HG03439 (cell line): ENCODE data around the gene MSMO1.
"Not testable (repeated sequence)": the region's sequence is repeated elsewhere in the genome, so short reads cannot be mapped to it uniquely, and the experiment has no call there.

Source experiments
- ATAC-seq: cut with Tn5 transposase; IDR thresholded peaks from one replicate; pipeline ENCODE4 v1.9.1; 2021; ENCODE audit warnings: mild to moderate bottlenecking, moderate library complexity; ENCODE audit not compliant: unreplicated experiment

MSMO1 gene

DNA sequence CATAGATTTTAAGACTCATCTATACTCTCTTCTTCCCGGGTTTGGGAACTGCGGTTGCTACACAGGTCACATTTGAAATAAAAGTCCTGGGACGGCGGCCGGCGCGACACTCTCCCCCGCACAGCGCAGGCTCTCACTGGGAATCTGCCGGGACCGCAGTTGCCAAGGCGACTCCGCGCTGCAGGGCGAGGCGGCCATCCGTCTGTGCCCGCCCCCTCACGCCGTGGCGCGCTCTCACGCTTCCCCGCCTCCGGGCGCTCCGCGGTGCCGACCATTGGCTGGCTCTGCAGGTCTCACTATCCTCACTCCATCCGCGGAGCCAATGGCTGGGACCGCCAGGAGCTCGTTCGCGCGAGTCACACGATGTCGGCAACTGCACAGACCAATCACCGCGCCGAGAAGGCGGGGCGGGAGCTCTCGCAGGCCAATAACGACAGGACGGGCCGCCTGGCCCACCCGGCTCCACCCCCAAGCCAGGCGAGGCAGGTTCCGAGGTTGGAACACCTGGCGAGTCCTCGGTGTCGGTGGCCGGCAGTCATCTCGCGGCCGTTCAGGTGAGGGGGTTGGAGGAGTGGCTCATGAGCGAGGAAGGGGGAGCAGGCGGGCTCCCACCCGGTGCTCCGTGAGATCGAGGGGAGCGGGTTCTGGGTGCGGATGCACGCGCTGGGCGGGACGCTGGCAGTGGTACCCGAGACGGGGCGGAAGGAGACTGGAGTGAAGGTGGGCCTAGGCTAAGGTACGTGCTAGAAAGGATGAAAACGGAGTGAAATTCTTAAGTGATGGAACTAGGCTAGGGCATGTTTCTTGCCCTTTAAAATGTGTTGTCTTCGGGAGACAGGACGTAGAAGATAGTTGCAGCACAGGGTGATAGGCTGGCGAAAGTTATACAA, at the start of gene MSMO1:
TSS of gene MSMO1 (plus strand) at position 459 of the 890 bp plus-strand sequence. CDS start 5,702 bp downstream, outside the sequence.
- ATAC-seq, result peak; percentile 99

- not testable (repeated sequence) for ATAC-seq
Measured at GRCh38 chr4:165279531-165279930, 47.9 kb upstream of the MSMO1 start.

- ATAC-seq, result not testable (repeated sequence)
Measured at GRCh38 chr4:165284697-165285096, 42.8 kb upstream of the MSMO1 start.

GRCh38 chr4:165286619-165287340, 40.7 kb upstream of the MSMO1 start:
- peak; percentile 59 for ATAC-seq

- ATAC-seq, result no peak
Measured at GRCh38 chr4:165288226-165288625, 39.2 kb upstream of the MSMO1 start.

DNA sequence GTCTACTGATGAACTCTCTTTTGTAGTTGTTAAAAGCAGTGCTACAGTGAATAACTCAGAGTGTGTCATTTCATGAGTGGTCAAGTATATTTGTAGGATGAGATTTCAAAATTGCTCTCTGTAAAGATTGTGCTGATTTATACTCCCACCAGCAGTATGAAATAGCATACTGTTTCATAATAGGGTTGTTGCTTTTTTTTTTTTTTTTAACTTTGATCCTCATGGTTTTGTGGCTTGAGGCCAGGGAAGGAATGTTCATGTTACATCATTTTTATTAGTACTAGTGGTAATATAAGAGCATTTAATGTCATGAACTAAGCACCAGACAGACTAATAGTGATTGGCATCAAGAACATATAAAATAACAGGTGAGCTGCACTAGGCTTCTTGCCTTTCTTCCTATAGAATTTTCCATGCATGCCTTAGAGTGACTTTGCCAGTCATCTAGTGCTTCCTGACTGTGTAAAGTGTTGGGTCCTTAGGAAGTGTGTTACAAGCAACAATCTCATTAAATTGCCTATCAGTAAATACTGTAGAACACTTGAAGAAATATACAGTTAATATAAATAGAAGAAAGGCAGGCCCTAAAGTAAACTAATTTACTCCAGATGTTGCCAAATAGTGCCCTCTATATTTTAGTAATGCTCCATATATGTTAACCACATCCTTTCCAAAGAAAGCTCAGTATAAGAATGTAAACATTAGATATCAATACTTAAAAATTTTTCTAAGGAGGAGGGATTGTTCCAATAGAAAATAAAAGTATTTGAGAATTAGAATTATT, 38.6 kb upstream of the MSMO1 start:
- ATAC-seq, result no peak

- no peak for ATAC-seq
Measured at GRCh38 chr4:165289423-165289785, 38.1 kb upstream of the MSMO1 start.

DNA sequence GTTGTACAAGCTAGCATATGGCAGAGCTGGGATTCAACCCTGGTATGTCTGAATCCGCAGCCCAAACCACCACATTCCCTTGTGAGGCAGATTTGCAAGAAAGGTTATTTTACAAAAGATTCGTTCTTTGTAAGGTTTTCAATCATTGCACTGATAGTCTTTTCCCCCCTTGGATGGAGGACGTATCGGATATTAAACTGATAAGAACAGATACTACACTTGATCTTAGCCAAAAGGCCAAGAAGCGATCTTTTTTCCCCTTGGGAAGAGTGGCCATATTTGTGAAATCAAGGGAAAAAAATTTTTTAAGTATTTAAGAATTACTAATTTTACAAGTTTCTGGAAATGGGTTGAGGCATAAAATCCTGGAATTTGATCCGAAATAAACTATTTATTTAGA, 34.4 kb upstream of the MSMO1 start:
- no peak for ATAC-seq

- no peak for ATAC-seq
Measured at GRCh38 chr4:165293927-165294649, 33.4 kb upstream of the MSMO1 start.

DNA sequence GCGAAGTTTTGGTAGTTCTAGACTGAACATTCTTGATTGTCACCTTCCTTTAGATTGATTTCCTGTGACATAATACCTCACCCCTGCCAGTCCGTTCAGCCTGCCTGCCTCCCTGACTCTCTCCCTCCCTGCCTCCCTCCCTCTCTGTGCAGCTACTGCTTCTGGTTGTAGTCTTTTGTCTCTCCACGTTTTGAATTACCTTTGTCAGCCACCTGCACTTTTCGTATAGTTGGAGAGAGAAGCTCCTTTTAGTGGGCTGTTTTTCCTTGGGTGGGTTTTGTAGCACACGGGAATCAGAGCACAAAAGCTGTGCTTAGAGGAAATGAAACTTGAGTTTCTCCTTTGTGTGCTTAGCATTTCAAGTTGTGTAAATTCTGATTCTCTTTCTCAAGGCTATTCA, 32.6 kb upstream of the MSMO1 start:
- ATAC-seq, result peak; percentile 75

- ATAC-seq, result no peak
Measured at GRCh38 chr4:165297626-165298025, 29.8 kb upstream of the MSMO1 start.

- no peak for ATAC-seq
Measured at GRCh38 chr4:165299399-165300060, 27.9 kb upstream of the MSMO1 start.

GRCh38 chr4:165301833-165302232, 25.6 kb upstream of the MSMO1 start:
- ATAC-seq, result peak; percentile 63

- no peak for ATAC-seq
Measured at GRCh38 chr4:165302658-165303057, 24.8 kb upstream of the MSMO1 start.

- ATAC-seq, result no peak
Measured at GRCh38 chr4:165308166-165308565, 19.3 kb upstream of the MSMO1 start.

DNA sequence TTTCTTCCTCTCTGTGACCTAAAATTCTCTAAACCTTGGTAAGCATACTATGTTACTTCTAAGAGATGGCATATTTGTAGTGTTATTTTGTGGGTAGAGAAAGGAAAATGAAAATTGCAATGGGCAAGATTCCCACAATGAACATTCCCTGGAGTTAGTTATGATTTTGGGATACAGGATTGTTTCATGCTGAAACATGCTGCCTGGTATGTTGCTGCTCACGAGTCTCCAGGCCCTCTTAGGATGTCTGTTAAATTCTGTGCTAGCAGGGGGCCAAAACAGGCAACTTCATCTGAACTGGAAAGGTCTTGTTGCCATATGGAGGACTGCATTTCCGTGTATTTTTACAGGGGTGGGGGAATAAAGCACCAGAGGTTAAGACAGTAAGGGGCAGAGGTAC, 18.9 kb upstream of the MSMO1 start:
- ATAC-seq, result no peak

GRCh38 chr4:165309456-165309855, 18.0 kb upstream of the MSMO1 start:
- no peak for ATAC-seq

DNA sequence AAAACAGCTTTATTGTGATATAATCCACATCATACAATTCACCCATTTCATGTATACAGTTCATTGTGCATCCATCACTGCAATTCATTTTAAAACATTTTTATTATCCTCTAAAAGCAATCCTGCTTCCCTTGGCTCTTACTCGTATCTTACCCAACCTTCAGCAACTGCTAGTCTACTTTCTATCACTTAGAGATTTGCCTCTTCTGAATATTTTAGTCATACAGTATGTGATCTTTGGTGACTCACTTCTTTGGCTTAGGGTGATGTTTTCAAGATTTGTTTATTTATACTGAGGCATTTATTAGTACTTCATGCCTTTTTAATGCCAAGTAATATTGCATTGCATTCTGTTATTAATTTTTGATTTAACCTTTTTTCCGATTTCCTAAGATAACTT, 15.0 kb upstream of the MSMO1 start:
- no peak for ATAC-seq

GRCh38 chr4:165319030-165319429, 8.4 kb upstream of the MSMO1 start:
- no peak for ATAC-seq

GRCh38 chr4:165319509-165319908, 8.0 kb upstream of the MSMO1 start:
- ATAC-seq, result no peak
